Measurements from ENCODE around the gene NSUN3.

NSUN3 gene

DNA sequence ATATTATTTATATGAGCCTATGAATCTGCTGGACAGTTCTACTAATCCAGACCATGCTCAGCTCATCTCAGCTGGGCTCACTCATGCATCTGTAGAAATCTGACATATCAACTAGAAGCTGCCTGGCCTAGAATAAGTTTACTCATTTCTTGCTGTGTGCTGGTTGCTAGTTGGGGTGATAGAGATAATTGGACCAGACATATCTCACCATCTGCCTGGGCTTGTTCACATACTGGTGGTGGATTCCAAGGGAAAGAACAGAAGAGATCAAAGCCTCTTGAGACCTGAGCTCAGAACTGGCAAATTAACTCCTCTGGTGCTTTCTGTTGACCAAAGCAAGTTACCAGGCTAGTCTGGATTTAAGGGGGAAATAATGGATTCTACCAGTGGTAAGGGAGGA lies 109.1 kb downstream of the NSUN3 start:
- Histone ChIP-seq H3K9me3 (ENCODE audit: control insufficient read depth, low read length) (no peaks in the 10 kb centered on the region), H3K4me1 (ENCODE audit: control insufficient read depth, insufficient read depth, low read length) (peaks cover 2% of the 10 kb centered on the region), H3K36me3 (ENCODE audit: control insufficient read depth, insufficient read depth, low read length, severe bottlenecking) (no peaks in the 10 kb centered on the region), H3K4me3 (ENCODE audit: low read length) (no peak overlapping the region), H3K27me3 (replicated peaks; ENCODE audit: control insufficient read depth, insufficient read depth, low read length) (peaks cover 8% of the 10 kb centered on the region), H3K9ac (ENCODE audit: low read length) (no peak overlapping the region)
- DNase-seq (ENCODE audit: low read depth) = no peak

DNA sequence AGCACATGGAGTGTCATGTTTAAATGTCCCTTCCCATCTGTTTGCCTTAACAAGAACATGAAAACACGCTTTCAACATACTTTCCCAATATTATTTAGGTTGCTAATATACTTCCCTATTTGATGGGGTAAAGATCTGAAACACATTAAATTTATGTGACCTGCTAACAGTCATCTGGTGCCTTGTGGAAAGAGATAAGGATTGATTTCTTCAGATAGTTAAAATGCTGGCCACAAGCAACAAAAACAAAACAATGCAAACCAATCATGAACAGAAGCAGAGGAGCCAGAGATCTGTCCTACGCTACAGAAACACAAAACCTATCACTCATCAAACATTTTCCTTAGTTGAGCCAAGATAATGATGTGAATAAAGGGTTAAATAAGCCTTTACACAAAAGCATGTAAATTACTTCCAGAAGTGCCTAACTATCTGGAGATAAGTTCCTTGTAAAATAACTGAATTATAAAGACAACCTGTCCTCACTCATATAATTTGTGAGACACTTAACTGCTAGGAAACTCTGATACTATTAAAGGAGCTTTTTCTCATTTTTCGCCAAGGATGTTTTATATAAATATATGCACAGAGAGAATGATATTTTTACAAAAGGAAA lies 109.9 kb downstream of the NSUN3 start:
- Histone ChIP-seq H3K36me3 (ENCODE audit: control insufficient read depth, insufficient read depth, low read length, severe bottlenecking) (no peaks in the 10 kb centered on the region), H3K4me3 (ENCODE audit: low read length) (no peak overlapping the region), H3K9me3 (ENCODE audit: control insufficient read depth, low read length) (no peaks in the 10 kb centered on the region), H3K4me1 (ENCODE audit: control insufficient read depth, insufficient read depth, low read length) (peaks cover 6% of the 10 kb centered on the region), H3K9ac (ENCODE audit: low read length) (no peak overlapping the region), H3K27me3 (replicated peaks; ENCODE audit: control insufficient read depth, insufficient read depth, low read length) (peaks cover 6% of the 10 kb centered on the region)
- DNase-seq (ENCODE audit: low read depth) = no peak

DNA sequence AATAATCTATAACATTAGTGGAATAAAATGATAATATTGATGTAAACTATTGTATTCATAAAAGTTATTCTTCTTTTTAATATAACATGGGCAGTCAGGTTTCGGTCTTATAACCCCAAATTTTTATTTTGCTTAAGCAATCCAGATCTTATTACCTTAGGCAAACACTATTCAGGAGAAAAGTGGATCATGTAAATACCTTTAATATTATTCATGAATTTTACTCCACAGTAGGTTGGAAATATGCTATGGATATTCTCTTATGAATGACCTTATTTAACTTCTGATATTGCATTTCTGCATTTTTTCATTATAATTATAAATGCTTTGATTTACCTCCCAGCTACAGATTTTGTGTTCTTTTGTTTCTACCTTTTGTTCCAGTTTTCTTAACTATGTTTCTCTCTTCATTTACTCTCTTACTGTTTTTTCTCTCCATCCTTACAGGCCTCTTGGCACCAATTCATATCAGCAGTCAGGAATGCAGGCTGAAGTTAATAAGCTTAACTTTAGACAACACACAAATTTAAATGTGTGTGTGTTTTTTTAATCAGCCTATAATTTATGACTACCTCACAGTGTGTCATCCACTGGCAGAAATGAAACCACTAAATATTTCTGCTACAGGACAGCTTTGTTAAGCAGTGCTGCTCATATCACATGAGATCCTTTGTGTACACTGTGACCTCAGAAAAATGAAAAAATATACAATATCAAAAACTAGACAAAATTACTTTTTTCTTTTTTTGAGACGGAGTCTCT lies 111.0 kb downstream of the NSUN3 start:
- no peak for DNase-seq (ENCODE audit: low read depth)
- no peaks in the 10 kb centered on the region for H3K36me3 ChIP-seq (ENCODE audit: control insufficient read depth, insufficient read depth, low read length, severe bottlenecking)
- H3K4me1 ChIP-seq (ENCODE audit: control insufficient read depth, insufficient read depth, low read length) = peaks cover 6% of the 10 kb centered on the region
- peaks cover 4% of the 10 kb centered on the region for H3K27me3 ChIP-seq (replicated peaks; ENCODE audit: control insufficient read depth, insufficient read depth, low read length)
- no peaks in the 10 kb centered on the region for H3K9me3 ChIP-seq (ENCODE audit: control insufficient read depth, low read length)
- H3K9ac ChIP-seq (ENCODE audit: low read length) = no peak overlapping the region
- no peak overlapping the region for H3K4me3 ChIP-seq (ENCODE audit: low read length)

DNA sequence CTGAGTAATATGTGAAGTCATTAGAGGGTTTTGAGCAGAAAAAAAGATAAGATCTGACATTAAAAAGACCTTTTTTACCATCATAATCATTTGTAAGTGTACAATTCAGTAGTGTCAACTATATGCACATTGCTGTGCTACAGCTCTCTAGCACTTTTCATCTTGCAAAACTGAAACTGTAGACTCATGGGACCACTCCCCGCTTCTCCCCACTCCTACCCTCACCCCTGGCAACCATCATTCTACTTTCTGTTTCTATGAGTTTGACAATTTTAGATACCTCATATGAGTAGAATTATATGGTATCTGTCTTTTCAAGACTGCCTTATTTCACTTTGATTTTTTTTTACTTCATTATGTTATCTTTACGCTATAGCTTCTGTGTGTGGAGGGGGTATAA lies 112.8 kb downstream of the NSUN3 start:
- Histone ChIP-seq H3K9me3 (ENCODE audit: control insufficient read depth, low read length) (no peaks in the 10 kb centered on the region), H3K36me3 (ENCODE audit: control insufficient read depth, insufficient read depth, low read length, severe bottlenecking) (no peaks in the 10 kb centered on the region), H3K9ac (ENCODE audit: low read length) (no peak overlapping the region), H3K4me1 (ENCODE audit: control insufficient read depth, insufficient read depth, low read length) (peaks cover 6% of the 10 kb centered on the region), H3K4me3 (ENCODE audit: low read length) (no peak overlapping the region), H3K27me3 (replicated peaks; ENCODE audit: control insufficient read depth, insufficient read depth, low read length) (no peaks in the 10 kb centered on the region)
- no peak for DNase-seq (ENCODE audit: low read depth)

DNA sequence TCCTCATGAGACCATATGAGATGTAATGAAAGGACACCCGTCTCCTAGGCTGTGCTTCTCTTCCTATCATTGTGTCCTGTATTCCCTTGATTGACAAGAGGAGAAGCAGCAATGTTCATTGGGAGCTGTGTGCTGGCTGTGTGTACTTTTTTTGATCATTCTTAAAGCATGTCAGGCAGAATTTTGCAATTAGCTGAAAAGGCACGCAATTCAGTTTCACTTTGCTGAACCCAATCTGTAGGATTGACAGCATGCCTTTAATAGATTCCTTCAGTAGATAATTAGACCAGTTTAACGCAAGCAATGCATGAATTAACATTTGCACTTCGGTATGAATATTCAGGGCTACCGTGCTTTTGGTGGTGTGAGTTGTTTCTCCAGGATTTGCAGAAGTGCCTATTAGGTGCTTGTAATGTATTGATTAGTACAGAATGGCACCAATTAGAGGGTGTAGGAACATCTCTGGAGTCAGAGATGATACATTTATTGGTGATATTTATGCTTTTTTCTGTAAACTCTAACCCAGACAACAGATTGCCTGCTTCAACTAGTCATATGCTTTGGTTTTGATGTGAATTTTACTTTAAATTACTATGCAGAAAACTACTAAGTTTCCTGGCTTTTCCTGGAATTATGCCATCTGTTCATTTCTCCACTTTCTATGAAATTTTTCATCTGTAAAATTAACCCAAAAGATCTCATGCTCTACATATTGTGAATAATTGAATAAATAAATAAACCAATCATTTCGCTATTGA lies 114.3 kb downstream of the NSUN3 start:
- peaks cover 6% of the 10 kb centered on the region for H3K4me1 ChIP-seq (ENCODE audit: control insufficient read depth, insufficient read depth, low read length)
- no peak overlapping the region for H3K9ac ChIP-seq (ENCODE audit: low read length)
- no peaks in the 10 kb centered on the region for H3K9me3 ChIP-seq (ENCODE audit: control insufficient read depth, low read length)
- H3K36me3 ChIP-seq (ENCODE audit: control insufficient read depth, insufficient read depth, low read length, severe bottlenecking) = no peaks in the 10 kb centered on the region
- peak; percentile 32 for DNase-seq (ENCODE audit: low read depth)
- H3K27me3 ChIP-seq (replicated peaks; ENCODE audit: control insufficient read depth, insufficient read depth, low read length) = no peaks in the 10 kb centered on the region
- H3K4me3 ChIP-seq (ENCODE audit: low read length) = peak overlapping the region; percentile 48

Measured in adipocyte (in vitro differentiated cells).